Activated T-cell treated with anti-CD3 and anti-CD28 coated beads, Interleukin-2, amount 50 U/mL, for 72 hours (primary cell): ENCODE measurements around the gene COG4. TPM values are rescaled to one million over a fixed set of nuclear protein-coding genes. Genes with fewer than 3 reads are reported as not detected.

Experiments
- ATAC-seq, 2 donors: fragments of 150-1000 bp; cut with Tn5 transposase; replicated peaks in 1 of 2; 2 replicates each; pipeline ENCODE4 v1.10.0; 2021; ENCODE audit warnings: moderate library complexity in 2 of 2, mild to moderate bottlenecking in 1 of 2
- DNase-seq, 2 donors: peaks; one replicate each; pipeline ENCODE4 v3.0.0; 2021 to 2022; ENCODE audit warnings: mixed read lengths in 1 of 2
- H3K27ac Mint-ChIP-seq: one replicate; pipeline ENCODE4 v1.8.0; 2022; ENCODE audit warnings: mild to moderate bottlenecking, moderate library complexity, mixed read lengths
- H3K27me3 Mint-ChIP-seq: one replicate; pipeline ENCODE4 v1.8.0; 2022; ENCODE audit warnings: low read depth, mixed read lengths
- H3K36me3 Mint-ChIP-seq, 2 donors: one replicate each; pipeline ENCODE4 v1.8.0; 2022; ENCODE audit warnings: mixed read lengths in 2 of 2, mild to moderate bottlenecking in 1 of 2; ENCODE audit not compliant: insufficient read depth in 2 of 2
- H3K4me1 Mint-ChIP-seq: one replicate; pipeline ENCODE4 v1.8.0; 2022; ENCODE audit warnings: low read depth, mixed read lengths
- H3K4me3 Mint-ChIP-seq, 2 donors: one replicate each; pipeline ENCODE4 v1.8.0; 2022; ENCODE audit warnings: mild to moderate bottlenecking in 2 of 2, mixed read lengths in 2 of 2, moderate library complexity in 2 of 2
- H3K9me3 Mint-ChIP-seq, 2 donors: one replicate each; pipeline ENCODE4 v1.8.0; 2022; ENCODE audit warnings: mixed read lengths in 2 of 2
- total RNA-seq, 2 donors: library from RNA; stranded (reverse); gene quantifications; one replicate each; pipeline ENCODE4 v1.2.3, GENCODE V29; 2022

Gene COG4
- 10 to 100 TPM; 30.2 to 53.4 TPM for total RNA-seq

- H3K4me3 Mint-ChIP-seq: peak within 1 kb of the TSS; percentile 95 to 98
- no peaks in the 10 kb centered on the region for H3K9me3 Mint-ChIP-seq
- peaks cover 61% of the 10 kb centered on the region for H3K4me1 Mint-ChIP-seq
- no peaks in the 10 kb centered on the region for H3K27me3 Mint-ChIP-seq
- DNase-seq: peak; percentile 92 to 95
- peak within 1 kb of the TSS; percentile 100 for H3K27ac Mint-ChIP-seq
- H3K36me3 Mint-ChIP-seq: peaks cover 21 to 32% of the 10 kb centered on the region in 2 donors
- ATAC-seq: peak; percentile 82 to 84
Measured at GRCh38 chr16:70523076-70523742, at the start of gene COG4. Gene COG4, minus strand, starts transcription at chr16:70523554. Its CDS starts 11 bp downstream, at chr16:70523543.

DNA sequence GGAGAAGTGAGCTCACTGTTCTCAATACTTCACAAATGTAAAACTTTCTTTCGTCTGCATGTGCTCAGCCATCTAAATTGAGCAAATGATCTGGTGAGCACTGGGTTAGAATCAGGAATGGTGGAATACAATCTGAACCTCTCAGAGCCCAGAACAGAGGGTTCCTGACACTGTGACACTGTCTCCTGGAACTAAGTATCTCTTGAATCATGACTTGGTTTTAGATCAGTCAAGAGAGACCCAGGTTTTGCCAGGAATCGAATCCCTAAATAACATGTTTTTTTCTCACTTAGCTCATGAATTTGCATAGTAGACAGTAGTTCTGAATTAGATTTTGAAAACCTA is 49.5 kb upstream of the COG4 start:
- peak overlapping the region; percentile 91 for H3K27ac Mint-ChIP-seq
- no peak for DNase-seq
- H3K27me3 Mint-ChIP-seq: no peaks in the 10 kb centered on the region
- no peak for ATAC-seq
- H3K9me3 Mint-ChIP-seq: no peaks in the 10 kb centered on the region
- no peak overlapping the region for H3K4me3 Mint-ChIP-seq
- H3K36me3 Mint-ChIP-seq: peaks cover 22 to 36% of the 10 kb centered on the region in 2 donors
- H3K4me1 Mint-ChIP-seq: peaks cover 38% of the 10 kb centered on the region

GRCh38 chr16:70572050-70572925 is 48.9 kb upstream of the COG4 start:
- Mint-ChIP-seq H3K27ac (peak overlapping the region; percentile 91), H3K4me1 (peaks cover 38% of the 10 kb centered on the region), H3K9me3 (no peaks in the 10 kb centered on the region), H3K36me3 (peaks cover 23 to 37% of the 10 kb centered on the region in 2 donors), H3K4me3 (peak overlapping the region in 1 of 2 donors; percentile 6), H3K27me3 (no peaks in the 10 kb centered on the region)
- DNase-seq: no peak
- ATAC-seq: peak; percentile 38 to 51

GRCh38 chr16:70571623-70572022 is 48.3 kb upstream of the COG4 start:
- ATAC-seq (peak; percentile 28 to 48), DNase-seq (no peak)
- Mint-ChIP-seq H3K9me3 (no peaks in the 10 kb centered on the region), H3K4me1 (peaks cover 36% of the 10 kb centered on the region), H3K4me3 (peak overlapping the region in 1 of 2 donors; percentile 6), H3K36me3 (peaks cover 26 to 41% of the 10 kb centered on the region in 2 donors), H3K27ac (peak overlapping the region; percentile 91), H3K27me3 (no peaks in the 10 kb centered on the region)

DNA sequence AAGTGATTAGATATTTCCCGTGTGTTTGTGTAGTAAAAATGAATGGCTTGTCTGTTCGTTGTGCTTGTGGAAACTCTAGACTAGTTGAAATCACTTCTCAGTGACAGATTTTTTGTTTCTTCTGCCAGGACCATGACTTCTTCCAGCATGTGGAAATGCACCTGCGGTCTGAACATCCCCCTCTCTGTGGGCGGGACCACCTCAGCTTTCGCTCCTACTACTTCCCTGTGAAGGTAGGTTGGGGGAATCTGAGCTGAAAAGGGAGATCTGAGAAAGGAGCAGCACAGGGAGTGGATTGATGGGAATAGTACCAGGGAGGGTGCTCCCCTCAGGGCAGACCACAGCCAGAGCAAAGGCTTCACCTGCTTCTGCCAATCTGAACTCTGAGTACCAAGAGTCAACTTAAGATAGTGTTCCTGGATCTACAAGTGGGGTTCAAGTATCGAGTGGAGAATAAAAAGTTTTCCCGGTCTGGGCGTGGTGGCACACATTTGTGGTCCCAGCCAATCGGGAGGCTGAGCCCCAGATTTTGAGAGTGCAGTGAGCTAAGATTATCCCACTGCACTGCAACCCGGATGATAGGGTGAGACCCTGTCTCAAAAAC is 47.7 kb upstream of the COG4 start:
- peaks cover 28 to 41% of the 10 kb centered on the region in 2 donors for H3K36me3 Mint-ChIP-seq
- H3K27ac Mint-ChIP-seq: peak overlapping the region; percentile 16
- H3K27me3 Mint-ChIP-seq: no peaks in the 10 kb centered on the region
- H3K4me1 Mint-ChIP-seq: peaks cover 30% of the 10 kb centered on the region
- H3K9me3 Mint-ChIP-seq: no peaks in the 10 kb centered on the region
- H3K4me3 Mint-ChIP-seq: no peak overlapping the region
- ATAC-seq (no peak), DNase-seq (no peak)

DNA sequence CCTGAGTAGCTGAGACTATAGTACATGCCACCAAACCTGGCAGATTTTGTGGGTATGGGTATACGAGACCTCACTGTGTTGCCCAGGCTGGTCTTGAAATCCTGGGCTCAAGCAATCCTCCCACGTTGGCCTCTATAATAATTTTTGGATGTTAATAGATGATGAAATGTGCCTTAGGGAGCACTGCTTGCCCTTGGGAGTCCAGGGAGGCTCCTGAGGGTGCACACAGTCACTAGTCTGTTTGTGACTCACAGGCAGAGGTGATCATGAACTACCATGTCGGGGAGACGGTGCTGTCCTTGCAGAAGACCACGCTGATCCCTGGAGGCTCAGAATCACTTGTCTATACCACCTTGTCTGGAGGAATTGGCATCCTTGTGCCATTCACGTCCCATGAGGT is 46.4 kb upstream of the COG4 start:
- Mint-ChIP-seq H3K36me3 (peaks cover 31 to 51% of the 10 kb centered on the region in 2 donors), H3K4me1 (peaks cover 23% of the 10 kb centered on the region), H3K4me3 (no peak overlapping the region), H3K27me3 (no peaks in the 10 kb centered on the region), H3K9me3 (no peaks in the 10 kb centered on the region), H3K27ac (no peak overlapping the region)
- DNase-seq (no peak), ATAC-seq (no peak)

DNA sequence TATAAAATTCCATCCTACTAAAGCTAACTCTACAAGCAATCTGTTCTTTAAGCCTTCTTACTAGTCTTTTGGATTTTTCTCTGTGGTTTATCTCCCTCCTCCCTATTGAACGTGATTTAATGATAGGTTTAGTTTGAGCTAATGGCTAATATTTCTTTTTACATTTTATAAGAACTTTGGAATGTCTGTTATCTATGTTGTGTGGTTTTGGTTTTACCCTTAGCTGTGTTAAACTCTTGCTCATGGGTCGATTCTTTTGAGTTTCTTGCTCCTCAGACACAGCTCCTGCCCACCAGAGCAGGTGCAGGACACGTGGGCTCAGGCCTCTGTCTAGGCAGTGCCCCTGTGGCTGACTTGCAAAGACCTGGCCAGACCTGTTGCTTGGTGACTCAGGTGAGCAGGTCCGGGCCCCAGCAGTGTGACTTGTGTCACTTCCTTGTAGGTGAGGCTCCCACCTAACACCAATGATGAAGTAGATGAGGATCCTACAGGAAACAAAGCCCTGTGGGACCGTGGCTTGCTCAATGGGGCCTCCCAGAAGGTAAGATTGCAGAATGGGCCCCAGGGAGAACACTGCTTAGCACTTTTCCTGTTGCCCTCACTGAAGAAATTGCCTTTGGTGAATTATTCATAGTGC is 45.4 kb upstream of the COG4 start:
- H3K4me3 Mint-ChIP-seq: no peak overlapping the region
- peaks cover 31 to 51% of the 10 kb centered on the region in 2 donors for H3K36me3 Mint-ChIP-seq
- peaks cover 23% of the 10 kb centered on the region for H3K4me1 Mint-ChIP-seq
- DNase-seq: no peak
- no peaks in the 10 kb centered on the region for H3K27me3 Mint-ChIP-seq
- peak overlapping the region; percentile 52 for H3K27ac Mint-ChIP-seq
- H3K9me3 Mint-ChIP-seq: no peaks in the 10 kb centered on the region
- ATAC-seq: no peak

GRCh38 chr16:70565053-70565452 is 41.7 kb upstream of the COG4 start:
- peaks cover 22 to 47% of the 10 kb centered on the region in 2 donors for H3K36me3 Mint-ChIP-seq
- no peak for DNase-seq
- H3K9me3 Mint-ChIP-seq: no peaks in the 10 kb centered on the region
- ATAC-seq: no peak
- H3K27ac Mint-ChIP-seq: no peak overlapping the region
- no peaks in the 10 kb centered on the region for H3K27me3 Mint-ChIP-seq
- H3K4me3 Mint-ChIP-seq: no peak overlapping the region
- peaks cover 4% of the 10 kb centered on the region for H3K4me1 Mint-ChIP-seq

- Mint-ChIP-seq H3K27ac (peak overlapping the region; percentile 6), H3K9me3 (no peaks in the 10 kb centered on the region), H3K4me3 (no peak overlapping the region), H3K27me3 (no peaks in the 10 kb centered on the region), H3K36me3 (peaks cover 24 to 52% of the 10 kb centered on the region in 2 donors), H3K4me1 (peaks cover under 1% of the 10 kb centered on the region)
- DNase-seq (no peak), ATAC-seq (no peak)
Measured at GRCh38 chr16:70563636-70564035, 40.3 kb upstream of the COG4 start.

GRCh38 chr16:70561623-70562022 is 38.3 kb upstream of the COG4 start:
- Mint-ChIP-seq H3K27ac (no peak overlapping the region), H3K4me3 (no peak overlapping the region), H3K27me3 (no peaks in the 10 kb centered on the region), H3K4me1 (no peaks in the 10 kb centered on the region), H3K9me3 (no peaks in the 10 kb centered on the region), H3K36me3 (peaks cover 21 to 53% of the 10 kb centered on the region in 2 donors)
- DNase-seq (no peak), ATAC-seq (no peak)

GRCh38 chr16:70556063-70556462 is 32.7 kb upstream of the COG4 start:
- no peaks in the 10 kb centered on the region for H3K27me3 Mint-ChIP-seq
- no peak for ATAC-seq
- H3K36me3 Mint-ChIP-seq: peaks cover 19 to 44% of the 10 kb centered on the region in 2 donors
- H3K9me3 Mint-ChIP-seq: no peaks in the 10 kb centered on the region
- no peak overlapping the region for H3K4me3 Mint-ChIP-seq
- peak overlapping the region; percentile 89 for H3K27ac Mint-ChIP-seq
- H3K4me1 Mint-ChIP-seq: no peaks in the 10 kb centered on the region
- no peak for DNase-seq

- no peak overlapping the region for H3K4me3 Mint-ChIP-seq
- H3K27ac Mint-ChIP-seq: no peak overlapping the region
- DNase-seq (no peak), ATAC-seq (no peak)
- H3K27me3 Mint-ChIP-seq: no peaks in the 10 kb centered on the region
- no peaks in the 10 kb centered on the region for H3K9me3 Mint-ChIP-seq
- H3K4me1 Mint-ChIP-seq: no peaks in the 10 kb centered on the region
- H3K36me3 Mint-ChIP-seq: peaks cover 21 to 43% of the 10 kb centered on the region in 2 donors
Measured at GRCh38 chr16:70553645-70554044, 30.3 kb upstream of the COG4 start.

DNA sequence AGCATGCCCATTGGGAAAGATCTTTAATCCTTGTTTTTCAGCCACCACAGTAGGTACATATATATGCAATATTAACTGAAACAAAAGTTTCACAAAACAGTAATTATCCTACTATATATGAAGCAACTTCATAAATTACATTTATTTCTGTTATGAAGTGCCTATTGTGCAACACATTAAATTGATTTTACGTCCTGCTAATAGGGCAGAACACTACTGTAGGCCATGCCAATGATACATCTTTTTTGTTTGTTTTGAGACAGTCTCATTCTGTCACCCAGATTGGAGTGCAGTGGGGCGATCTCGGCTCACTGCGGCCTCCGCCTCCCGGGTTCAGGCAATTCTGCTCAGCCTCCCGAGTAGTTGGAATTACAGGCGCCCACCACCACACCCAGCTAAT is 29.3 kb upstream of the COG4 start:
- Mint-ChIP-seq H3K27ac (no peak overlapping the region), H3K36me3 (peaks cover 18 to 48% of the 10 kb centered on the region in 2 donors), H3K4me1 (peaks cover 9% of the 10 kb centered on the region)

More for the DNA sequence above, 29.3 kb upstream of the COG4 start:
- Mint-ChIP-seq H3K27me3 (no peaks in the 10 kb centered on the region), H3K9me3 (no peaks in the 10 kb centered on the region), H3K4me3 (no peak overlapping the region)
- ATAC-seq (no peak), DNase-seq (no peak)
